HS-5 (cell line): ENCODE results near the gene SPAAR.
"Not testable (repeated sequence)": the region's sequence is repeated elsewhere in the genome, so short reads cannot be mapped to it uniquely, and the experiment has no call there.

Source experiments
- DNase-seq: peaks from one replicate; pipeline ENCODE4 v3.0.0-alpha.2; 2012; ENCODE audit warnings: low read depth

Gene SPAAR

DNA sequence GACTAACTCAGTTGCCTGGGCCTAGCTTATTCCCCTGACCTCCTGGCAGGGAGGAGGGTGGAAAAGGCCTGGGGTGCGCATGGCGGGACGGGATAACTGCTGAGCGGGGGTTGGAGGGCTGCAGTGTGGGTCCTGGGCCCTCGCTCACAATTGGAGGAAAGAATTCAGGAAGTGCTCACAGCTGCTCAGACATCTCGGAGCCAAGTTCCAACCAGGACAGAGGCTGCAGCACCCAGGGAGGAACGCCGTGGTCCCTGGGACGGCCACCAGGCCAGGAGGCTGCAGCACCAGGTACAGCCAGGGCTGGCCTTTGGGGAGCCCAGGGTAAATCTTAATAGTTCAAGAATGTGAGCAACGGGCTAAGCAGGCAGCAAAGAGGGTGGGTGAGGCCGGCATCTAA, at the start of gene SPAAR:
TSS of gene SPAAR (plus strand) at position 217 of the 400 bp plus-strand sequence. CDS start 974 bp downstream, outside the sequence.
- DNase-seq, result no peak

DNA sequence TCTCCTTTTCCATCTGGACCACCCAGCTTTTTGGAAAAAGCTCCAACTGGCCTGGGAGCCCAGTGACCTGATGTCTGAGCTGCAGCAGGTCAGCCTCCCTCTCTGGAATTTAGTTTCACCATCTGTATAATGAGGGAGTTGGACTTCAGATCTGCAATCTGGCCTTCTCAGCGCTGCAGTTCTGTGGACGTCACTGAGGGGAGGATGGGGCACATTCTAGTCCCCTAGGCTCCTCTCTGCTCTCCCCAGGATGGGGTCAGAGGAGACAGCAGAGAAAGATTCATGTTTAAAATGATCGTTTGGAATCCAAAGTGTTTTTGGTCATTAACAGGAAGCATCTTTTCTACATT, 49.3 kb upstream of the SPAAR start:
- no peak for DNase-seq

GRCh38 chr9:35861161-35861897, 48.0 kb upstream of the SPAAR start:
- DNase-seq, result no peak

DNA sequence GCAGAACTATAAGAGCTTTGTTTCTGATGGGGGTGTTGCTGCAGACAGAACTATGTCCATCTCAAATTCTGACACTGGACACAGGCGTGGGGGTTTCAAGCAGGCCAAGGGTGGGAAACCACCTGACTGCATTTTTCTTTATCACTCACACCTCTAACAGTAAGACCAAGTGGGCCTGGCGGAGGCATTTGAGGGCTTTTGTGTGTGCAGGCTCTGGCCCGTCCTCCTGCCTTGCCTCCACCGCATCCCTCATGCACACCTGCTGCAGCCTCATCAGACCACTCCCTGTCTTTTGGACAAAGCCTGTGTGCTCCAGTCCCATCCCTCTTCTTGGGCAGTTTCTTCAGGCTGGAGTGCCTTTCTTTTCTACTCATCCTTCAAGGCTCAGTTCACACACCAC, 47.0 kb upstream of the SPAAR start:
- DNase-seq, result no peak

GRCh38 chr9:35863583-35863982, 45.7 kb upstream of the SPAAR start:
- DNase-seq, result no peak

DNA sequence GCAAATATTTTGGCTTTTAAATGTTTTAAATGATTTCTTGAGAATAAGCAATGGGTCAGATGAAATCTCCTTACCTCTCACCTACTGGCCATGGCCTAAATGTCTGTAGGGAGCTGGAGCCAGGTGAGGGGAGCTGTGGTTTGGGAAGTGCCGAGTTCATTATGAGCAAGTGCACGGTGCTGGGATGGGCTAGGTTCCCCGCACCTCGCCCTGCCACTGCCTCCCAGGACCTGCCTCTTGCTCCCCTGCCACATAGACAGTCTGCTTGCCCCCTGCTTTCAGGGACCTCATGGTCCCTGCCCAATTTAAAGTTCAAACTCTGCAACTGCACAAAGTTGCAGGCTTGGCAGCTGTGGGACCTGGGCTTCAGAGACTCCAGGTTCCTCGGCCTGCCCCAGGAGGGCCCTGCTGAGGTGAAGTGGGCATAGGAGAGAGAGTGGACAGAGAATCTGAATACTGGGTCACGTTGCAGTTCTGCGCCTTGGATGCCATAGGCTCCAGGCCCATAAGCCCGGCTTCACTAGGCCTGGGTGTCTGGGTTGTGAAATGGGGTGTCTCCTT, 44.5 kb upstream of the SPAAR start:
- DNase-seq, result no peak

DNA sequence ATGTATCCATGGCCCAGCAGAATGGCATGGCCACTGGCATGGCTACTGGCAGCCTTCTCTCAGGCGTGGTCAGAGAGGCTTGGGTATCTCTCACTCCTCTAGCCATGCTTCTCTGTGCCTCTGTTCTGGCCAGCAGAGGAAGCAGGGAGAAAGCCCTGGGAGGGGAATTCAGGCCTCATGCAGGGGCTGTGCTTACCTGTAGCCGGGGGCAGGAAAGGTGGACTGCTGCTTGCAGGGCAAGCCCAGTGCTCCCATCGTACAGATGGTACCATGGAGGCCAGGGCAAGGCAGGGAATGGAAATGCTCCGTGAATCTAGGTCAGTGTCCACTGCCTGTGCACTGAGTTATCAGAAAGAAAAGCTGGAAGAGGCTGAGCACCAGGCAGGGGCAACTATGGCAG, 41.8 kb upstream of the SPAAR start:
- no peak for DNase-seq

DNA sequence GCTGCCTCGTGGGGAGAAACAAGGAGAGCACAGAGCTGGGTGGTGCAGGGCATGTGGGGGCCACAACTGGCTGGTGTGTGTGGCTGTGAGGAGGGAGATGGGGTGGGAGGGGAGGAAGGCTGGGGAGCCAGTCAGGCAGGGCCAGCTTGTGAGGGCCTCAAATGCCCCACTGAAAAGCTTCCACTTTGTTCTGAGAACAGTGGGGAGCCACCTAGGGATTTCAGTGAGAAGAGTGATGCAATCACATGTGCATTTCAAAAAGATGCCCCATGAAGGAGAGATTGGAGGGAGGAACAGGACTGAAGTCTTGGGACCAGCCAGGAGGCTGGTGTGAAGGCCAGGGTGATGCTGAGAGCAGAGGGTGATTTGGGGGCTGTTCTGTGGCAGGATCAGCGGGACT, 40.4 kb upstream of the SPAAR start:
- no peak for DNase-seq

DNA sequence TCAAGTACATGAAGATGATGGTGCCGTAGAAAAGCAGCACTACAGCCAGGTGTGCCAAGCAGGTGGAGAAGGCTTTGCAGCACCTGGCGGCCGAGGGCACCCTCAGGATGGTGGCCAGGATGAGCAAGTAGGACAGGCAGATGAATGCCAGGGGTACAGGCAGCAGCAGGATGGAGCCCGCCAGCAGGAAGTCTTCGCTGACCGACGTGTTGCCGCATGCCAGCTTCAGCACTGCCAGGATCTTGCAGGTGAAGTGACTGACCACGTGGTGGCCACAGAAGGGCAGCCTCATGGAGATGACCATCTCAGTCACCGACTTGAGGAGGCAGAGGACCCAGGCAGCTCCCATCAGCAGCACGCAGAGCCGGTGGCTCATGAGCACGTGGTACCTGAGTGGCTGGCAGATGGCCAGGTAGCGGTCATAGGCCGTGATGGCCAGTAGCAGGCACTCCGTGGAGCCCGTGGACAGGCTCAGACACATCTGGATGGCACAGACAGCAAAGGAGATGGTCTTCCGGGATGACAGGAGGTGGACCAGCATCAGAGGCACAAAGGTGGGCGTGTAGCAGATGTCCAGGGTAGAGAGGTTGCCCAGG, 39.6 kb upstream of the SPAAR start:
- DNase-seq, result no peak

DNA sequence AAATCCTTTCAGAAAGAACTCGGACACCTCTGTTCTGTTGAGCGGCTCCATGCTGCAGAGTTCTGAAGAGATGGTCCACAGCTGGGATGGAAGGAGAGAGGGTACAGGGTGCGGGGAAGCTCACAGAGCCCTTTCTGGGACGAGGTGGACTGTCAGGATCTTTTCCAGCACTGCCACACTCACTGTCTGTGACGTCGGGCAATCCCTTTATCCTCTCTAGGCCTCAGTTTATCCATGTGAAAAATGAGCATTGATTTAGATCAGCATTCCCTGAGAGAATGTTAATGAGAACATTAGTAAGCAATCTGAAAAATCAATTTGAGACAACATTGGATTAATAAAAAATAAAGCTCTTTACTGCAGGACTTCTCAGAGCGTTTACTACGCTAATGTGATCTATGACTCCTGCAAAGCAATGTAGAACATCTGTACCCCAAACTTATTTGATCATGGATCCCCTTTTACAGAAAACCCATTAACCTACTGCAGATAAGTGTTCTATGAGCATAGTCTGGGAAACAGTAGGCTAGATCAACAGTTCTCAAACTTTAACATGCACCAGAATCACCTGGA, 38.9 kb upstream of the SPAAR start, which contains the start of gene OR13J1:
TSS of gene OR13J1 (minus strand) at position 51 of the 573 bp plus-strand sequence. CDS start at position 51, 0 bp downstream.
- DNase-seq, result no peak

GRCh38 chr9:35871545-35871944, 37.7 kb upstream of the SPAAR start:
- DNase-seq, result no peak

DNA sequence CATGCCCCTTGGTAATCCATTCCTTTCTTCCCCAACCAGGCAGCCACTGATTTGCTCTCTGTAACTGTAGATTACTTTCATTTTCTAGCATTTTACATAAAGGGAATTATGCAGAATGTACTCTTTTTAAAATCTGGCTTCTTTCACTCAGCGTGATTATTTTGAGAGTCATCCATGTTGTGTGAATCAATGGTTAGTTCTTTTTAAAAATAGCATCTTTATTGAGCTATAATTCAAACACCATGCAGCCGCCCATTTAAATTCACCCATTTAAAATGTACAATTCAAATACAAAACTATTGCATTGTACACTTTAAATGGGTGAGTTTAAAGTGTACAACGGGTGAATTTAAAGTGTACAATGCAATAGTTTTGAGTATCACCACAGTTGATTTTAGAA, 36.8 kb upstream of the SPAAR start:
- no peak for DNase-seq

DNA sequence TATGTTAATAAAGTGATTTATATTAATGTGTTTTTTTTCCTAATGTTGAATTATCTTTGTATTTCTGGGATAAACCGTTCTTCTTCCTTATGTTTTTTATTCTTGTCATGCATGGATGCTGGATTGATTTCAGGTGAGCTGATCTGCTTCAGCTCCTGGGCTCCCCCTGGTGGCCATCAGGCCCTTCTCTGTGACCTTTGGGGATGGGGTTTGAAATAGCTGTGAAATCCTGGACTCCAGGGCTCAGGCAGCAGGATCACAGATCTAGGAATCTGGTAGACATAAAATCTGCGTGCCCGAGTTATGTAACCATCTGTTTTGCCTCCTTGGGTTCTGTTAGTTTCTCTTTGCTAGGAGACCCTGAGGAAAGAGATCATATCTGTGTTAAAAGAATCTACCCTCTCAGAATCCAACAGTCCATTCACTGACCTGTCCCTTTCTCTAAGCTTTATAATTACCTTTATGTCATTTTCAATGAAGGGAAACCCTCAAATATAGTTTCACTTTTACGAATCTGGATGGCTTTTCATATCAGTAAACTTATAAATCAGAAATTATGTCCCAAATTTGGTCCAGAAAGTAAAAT, 26.9 kb upstream of the SPAAR start:
- DNase-seq, result peak; percentile 53

- DNase-seq, result no peak
Measured at GRCh38 chr9:35882996-35883395, 26.3 kb upstream of the SPAAR start.

GRCh38 chr9:35884908-35885307, 24.4 kb upstream of the SPAAR start:
- DNase-seq, result not testable (repeated sequence)

DNA sequence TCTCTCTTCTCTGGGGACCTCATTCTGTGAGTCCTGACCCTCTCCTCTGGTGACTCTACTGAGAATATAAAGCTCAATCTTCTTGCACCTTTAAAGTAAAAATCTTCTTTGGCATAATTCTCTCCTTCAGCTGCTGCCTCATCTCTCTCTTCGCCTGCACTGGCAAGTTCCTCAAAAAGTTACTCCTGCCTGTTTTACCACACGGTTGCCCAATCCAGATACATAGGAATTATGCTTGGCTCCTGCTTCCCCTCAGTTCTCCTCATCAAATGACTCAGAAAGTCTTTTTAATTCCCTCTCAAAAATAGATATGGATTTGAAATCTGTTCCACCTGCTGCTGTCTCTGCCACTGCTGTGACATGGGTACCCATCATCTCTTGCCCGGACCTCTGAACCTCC, 17.6 kb upstream of the SPAAR start:
- DNase-seq, result no peak

DNA sequence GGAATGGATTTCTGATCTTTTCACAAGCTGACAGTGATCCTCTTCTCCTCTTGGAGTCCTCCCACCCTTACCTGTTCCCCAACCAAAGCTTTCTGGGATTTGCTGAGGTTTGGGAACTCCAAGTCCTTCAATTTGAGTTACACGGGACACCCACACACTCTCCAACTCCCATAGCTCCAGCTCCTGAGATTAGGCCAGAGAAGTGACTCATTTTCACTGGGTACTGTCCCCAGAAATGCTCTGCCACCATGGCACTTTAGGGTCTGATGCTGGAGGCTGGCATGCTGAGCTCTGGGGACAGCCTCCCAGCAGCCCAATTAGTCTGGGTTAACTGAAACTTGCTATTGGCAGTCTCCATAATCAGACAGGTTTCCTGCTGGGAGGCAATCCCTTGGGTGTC, 17.2 kb upstream of the SPAAR start:
- no peak for DNase-seq

DNA sequence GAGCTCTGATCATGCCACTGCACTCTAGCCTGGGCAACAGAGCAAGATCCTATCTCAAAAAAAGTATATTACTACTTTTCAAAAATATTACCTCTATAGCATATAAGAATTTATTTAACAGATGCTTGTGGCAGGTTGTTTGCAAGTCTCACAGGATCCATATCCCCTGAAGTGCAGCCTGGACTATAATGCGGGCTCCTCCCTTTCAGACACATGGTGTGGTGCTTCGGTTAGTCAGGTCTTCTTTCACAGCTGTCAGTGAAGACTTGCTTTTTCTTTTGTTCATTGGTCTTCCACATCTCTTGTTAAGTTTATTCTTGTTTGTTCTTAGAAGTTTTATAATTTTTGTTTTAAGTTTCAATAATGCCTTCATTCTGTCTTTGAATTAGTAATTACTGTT, 12.7 kb upstream of the SPAAR start:
- DNase-seq, result no peak

- not testable (repeated sequence) for DNase-seq
Measured at GRCh38 chr9:35897376-35898099, 11.8 kb upstream of the SPAAR start.

DNA sequence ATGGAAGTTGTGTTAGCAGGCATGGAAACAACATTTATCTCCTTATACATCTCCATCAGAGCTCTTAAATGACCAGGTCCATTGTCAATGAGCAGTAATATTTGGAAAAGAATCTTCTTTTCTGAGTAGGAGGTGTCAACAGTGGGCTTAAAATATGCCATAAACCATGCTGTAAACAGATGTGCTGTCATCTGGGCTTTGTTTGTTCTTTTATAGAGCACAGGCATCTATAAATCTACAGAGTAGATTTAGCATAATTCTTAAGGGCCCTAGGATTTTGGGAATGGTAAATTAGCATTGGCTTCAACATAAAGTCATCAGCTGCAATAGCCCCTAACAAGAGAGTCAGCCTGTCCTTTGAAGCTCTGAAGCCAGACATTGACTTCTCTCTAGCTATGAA, 11.0 kb upstream of the SPAAR start:
- DNase-seq, result no peak

DNA sequence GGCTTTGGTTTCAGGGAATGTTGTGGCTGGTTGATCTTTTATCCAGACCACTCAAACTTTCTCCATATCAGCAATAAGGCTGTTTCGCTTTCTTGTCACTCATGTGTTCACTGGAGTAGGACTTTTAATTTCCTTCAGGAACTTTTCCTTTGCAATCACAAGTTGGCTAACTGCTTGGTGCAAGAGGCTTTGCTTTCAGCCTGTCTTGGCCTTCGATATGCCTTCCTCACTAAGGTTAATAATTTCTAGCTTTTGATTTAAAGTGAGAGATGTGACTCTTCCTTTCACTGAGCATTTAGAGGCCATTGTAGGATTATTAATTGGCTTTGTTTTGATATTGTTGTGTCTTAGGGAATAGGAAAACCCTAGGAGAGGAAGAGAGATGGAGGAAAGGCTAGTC, 10.3 kb upstream of the SPAAR start:
- DNase-seq, result no peak

DNA sequence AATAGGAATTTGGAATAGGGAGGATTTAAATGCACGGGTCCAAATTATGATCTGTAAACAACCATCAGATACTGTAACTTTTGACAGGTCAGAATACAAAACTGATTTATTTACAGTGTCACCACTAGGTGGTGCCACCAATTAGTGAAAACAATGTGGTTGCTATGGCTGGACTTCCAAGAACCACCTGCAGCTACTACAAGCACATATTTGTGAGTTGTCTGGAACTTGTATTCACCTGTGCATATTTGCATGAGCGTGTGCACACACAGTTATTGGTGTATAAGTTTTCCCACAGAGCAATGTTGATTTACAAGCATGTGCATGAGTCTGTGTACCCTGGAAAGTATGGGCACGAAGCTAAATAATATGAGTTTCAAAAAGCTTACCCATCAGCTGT, 6.2 kb upstream of the SPAAR start:
- no peak for DNase-seq
